GM21360 (cell line): ENCODE data around the gene FAM221B.

Experiments
- ATAC-seq: cut with Tn5 transposase; IDR thresholded peaks from one replicate; pipeline ENCODE4 v1.9.1; 2021; ENCODE audit warnings: mild to moderate bottlenecking, moderate library complexity; ENCODE audit not compliant: unreplicated experiment

FAM221B gene

DNA sequence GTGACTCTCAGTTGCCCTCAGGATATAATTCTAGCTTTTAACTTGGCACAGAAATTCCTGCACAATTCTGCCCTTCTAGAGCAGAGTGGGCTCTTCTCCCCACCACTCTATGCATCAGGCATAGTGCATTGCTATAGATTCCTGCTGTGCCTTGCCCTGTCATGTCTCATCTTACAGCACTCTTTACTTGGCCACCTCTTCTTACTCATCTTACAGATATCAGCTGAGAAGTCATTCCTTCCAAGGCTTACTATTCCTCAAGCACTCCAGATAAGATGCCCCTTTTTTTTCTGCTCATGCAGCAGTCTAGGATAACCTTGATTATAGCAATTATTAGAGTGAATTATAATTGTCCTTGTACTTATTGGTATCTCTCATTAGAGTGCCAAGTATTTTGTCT, 5.6 kb downstream of the FAM221B start:
- no peak for ATAC-seq

- ATAC-seq = no peak
Measured at GRCh38 chr9:35820076-35820475, 8.5 kb downstream of the FAM221B start.

GRCh38 chr9:35818341-35818740, 10.2 kb downstream of the FAM221B start:
- no peak for ATAC-seq

- ATAC-seq = no peak
Measured at GRCh38 chr9:35816708-35817107, 11.8 kb downstream of the FAM221B start.

DNA sequence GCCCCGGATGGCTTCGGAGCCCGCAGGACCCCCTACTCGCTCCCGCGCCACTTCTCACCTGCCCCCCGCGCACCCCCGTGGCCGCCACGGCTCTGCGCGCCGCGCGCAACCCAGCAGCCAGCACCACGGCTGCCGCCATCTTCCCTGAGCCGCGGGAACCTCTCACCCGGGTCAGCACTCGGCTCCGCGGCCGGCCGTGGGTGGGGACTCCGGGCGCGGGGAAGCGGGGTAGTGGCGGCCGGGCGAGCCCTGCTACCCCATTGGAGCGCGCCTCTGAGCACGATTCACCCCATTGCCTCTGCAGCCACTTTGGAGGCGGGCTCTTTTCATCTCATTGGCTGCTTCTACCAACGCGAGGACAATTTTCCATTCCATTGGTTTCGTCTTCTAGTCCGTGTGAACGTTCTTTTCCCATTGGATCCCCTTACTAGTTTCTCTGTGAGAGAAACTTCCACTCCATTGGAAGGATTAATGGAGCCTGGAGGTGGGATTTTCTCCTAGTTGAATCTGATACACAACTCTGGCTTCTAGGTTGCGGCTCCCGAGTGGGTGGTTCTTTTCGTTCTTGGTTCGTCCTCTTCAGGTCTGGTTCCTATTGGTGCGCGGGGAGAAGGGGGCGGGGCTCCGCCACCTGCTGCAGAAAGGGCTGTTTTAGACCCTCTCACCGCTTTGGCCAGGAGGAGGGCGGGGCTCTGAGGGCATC, 13.5 kb downstream of the FAM221B start, which contains the start of gene HINT2:
TSS of gene HINT2 (minus strand) at position 202 of the 703 bp plus-strand sequence. CDS start at position 139, 63 bp downstream.
- ATAC-seq = peak; percentile 72

- peak; percentile 13 for ATAC-seq
Measured at GRCh38 chr9:35814106-35814840, 14.3 kb downstream of the FAM221B start.

DNA sequence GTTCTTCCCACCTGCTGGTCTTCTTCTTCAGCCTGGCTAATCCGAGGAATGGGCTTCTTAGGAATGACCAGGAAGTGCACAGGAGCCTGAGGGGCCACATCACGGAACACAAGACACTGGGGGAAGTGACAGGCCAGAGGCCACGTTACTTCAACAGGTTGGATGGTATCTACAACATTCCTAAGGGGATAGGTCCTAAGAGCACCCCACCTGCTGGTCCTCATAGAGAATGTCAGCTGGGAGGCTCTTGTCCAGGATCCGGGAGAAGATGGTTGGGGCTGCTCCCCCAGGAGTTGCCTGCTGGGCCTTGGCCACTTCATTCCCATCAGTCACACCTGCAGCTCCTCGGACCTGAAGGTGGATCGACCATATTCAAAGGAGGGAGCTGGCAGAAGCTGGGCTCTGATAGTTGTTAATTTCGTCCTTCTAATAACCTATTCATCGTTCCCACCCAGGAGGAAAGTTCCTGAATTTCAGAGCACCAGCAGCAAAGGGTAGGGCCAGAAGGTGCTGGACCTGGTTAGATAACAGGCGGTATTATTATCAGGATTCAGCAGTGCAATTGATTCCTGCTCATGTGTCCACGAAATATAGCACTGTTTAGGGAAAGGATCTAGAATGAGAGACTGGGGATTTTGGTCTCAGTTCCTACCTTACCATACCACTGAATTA, 15.0 kb downstream of the FAM221B start:
- no peak for ATAC-seq

DNA sequence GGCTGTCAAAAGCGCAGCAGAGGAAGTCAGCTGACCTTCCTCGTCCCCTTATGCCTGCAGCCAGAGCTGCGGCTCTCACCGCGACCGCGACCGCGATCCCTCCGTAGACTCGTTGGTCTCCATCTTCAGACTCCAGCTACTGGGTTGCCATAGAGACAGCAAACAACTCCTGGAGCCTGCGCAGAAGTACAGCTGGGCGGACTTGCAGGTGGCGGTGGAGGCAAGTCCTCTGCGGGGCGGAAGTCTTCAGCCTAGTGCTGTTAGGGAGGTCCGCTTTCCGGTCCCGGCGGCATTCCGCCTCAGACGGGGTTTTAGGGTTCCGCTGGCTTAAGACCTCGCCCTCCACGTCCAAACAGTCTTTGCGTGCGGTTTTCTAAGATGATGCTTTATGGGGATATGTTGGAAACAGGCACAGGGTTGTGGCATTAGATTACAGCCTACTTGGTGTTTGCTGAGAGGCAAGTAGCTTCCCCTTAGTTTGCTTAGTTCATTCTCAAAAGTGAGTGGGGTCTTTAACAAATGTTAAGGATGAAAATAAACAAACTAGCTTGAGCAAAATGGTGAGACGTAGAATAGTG, 16.4 kb downstream of the FAM221B start, which contains the start of gene SPAG8:
TSS of gene SPAG8 (minus strand) at position 238 of the 578 bp plus-strand sequence. CDS start at position 123, 115 bp downstream.
- ATAC-seq = peak; percentile 48

DNA sequence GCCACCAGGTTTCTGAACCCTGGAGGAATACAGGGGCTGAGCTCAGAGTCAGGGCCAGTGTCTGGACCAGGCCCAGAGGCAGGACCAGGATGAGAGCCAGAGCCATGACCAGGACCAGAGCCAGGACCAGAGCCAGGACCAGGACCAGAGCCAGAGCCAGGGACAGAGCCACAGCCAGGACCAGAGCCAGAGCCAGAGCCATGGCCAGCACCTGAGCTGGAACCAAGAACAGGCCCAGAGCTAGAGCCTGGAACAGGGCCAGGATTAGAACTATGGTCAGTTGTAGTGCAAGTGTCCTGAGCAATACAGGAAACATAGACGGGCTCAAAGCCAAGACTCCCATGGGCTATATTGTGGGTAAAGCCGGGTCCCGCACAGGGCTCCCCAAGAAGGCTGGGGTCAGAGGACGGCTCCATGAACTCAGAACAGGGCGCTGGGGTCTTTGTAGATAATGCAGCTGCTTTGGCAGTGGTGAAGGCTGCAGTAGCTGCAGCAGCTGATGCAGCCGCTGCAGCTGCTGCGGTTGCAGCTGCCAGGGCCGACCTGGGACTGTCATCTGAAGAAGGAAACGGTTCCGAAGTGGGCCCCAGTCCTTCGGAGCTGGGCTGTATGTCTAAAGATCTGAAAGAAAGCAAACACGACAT, 17.0 kb downstream of the FAM221B start:
- ATAC-seq = no peak

DNA sequence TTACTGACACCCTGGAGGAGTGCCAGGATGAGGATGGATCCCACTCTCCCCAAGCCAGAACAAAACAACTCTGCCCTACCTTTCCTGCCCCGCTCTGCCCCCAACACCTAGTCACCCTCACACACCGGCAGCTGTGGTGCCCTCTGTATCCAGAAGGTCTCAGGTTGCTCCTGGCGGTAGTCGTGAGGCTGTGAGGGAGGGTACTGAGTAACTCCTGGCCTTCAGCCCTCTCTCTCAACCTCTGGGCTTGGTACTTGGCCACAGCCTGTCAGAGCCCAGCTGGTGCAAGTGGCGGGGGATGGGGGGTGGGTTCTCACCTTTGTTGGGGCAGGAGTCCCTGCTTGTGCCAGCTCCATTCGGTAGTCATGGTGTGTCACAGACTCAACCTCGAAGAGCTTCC, 18.4 kb downstream of the FAM221B start:
- ATAC-seq = no peak

DNA sequence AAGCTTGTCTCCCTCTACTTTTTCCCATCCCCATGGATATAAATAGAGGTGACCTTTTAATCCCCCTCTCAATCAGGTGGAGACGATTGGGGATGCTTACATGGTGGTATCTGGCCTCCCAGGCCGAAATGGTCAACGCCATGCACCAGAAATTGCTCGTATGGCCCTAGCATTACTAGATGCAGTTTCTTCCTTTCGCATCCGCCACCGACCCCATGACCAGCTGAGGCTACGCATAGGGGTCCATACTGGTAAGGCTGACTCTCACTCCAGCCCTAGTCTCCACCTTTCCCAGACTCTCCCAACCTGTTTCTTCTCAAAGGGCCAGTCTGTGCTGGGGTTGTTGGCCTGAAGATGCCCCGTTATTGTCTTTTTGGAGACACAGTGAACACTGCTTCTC, 20.1 kb downstream of the FAM221B start:
- no peak for ATAC-seq

DNA sequence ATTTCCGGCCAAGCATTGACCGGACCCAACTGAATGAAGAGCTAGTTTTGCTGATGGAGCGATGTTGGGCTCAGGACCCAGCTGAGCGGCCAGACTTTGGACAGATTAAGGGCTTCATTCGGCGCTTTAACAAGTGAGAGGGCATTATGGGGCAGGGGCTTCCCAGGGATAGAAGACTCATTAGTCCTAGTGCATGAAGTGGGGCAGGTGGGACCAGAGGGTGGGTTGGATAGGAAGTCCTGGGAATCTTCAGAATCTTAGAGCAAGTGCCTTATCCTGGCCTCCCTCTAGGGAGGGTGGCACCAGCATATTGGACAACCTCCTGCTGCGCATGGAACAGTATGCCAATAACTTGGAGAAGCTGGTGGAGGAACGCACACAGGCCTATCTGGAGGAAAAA, 22.4 kb downstream of the FAM221B start:
- no peak for ATAC-seq

- no peak for ATAC-seq
Measured at GRCh38 chr9:35801328-35802128, 27.0 kb downstream of the FAM221B start.

- ATAC-seq = no peak
Measured at GRCh38 chr9:35800530-35800929, 28.0 kb downstream of the FAM221B start.

- ATAC-seq = peak; percentile 46
Measured at GRCh38 chr9:35798658-35799374, 29.7 kb downstream of the FAM221B start.

- no peak for ATAC-seq
Measured at GRCh38 chr9:35797311-35798109, 31.0 kb downstream of the FAM221B start.

GRCh38 chr9:35795695-35796094, 32.8 kb downstream of the FAM221B start:
- no peak for ATAC-seq

- ATAC-seq = no peak
Measured at GRCh38 chr9:35793461-35793860, 35.1 kb downstream of the FAM221B start.
